HG03354 (cell line): Measurements from ENCODE around the gene NR1H3.
A peak's percentile ranks its signal among the peaks of the same experiment; 100 is the strongest.

Experiments
- ATAC-seq: cut with Tn5 transposase; IDR thresholded peaks from one replicate; pipeline ENCODE4 v1.9.1; 2021; ENCODE audit warnings: mild to moderate bottlenecking; ENCODE audit not compliant: unreplicated experiment, poor library complexity, severe bottlenecking

NR1H3 gene

DNA sequence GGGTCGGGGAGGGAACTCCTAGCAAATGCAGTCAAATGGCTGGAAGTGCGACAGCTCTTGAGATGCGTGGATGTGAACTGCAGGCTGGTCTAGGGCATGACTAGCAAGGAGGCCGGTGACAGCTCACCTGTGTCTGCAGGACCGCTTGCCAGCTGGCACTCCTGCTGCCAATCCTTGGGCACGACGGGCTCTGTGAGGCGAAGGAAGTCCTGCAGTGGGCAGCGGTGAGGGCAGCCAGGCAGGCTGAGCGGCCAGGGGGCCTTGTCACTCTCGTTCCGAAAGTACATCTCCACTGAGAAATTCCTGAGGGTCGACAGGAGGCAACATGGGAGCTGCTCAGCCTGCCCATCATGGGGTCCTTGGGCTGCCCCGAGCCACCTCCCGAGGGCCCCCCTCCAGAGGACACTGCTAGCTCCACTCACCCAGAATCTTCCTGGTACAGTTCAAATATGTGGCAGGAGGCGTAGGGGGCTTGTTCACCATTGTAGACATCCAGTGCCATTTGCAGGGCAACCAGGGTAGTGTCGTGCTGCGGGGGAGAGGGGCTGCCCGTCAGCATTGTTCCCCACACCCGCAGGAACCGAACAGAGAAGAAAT lies 15.1 kb upstream of the NR1H3 start:
- ATAC-seq: no peak

DNA sequence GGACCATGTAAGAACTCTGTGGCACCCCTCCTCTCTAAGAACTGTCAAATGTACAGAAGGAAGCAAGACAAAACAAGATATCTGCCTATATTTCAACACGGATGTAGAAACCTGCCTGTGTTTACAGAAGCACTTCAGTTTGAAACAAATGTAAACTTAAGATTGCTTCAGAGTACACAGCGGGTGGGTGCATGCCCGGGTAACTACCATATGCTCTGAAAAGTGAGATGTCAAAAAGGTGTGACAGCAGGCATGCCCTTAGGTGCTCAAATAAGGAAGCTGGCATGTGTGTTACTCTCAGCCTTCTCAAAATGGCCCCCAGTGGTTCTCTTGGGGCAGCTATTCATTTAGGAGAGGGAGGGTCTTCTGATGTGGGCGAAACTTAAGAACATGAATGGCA lies 14.3 kb upstream of the NR1H3 start:
- ATAC-seq: no peak

DNA sequence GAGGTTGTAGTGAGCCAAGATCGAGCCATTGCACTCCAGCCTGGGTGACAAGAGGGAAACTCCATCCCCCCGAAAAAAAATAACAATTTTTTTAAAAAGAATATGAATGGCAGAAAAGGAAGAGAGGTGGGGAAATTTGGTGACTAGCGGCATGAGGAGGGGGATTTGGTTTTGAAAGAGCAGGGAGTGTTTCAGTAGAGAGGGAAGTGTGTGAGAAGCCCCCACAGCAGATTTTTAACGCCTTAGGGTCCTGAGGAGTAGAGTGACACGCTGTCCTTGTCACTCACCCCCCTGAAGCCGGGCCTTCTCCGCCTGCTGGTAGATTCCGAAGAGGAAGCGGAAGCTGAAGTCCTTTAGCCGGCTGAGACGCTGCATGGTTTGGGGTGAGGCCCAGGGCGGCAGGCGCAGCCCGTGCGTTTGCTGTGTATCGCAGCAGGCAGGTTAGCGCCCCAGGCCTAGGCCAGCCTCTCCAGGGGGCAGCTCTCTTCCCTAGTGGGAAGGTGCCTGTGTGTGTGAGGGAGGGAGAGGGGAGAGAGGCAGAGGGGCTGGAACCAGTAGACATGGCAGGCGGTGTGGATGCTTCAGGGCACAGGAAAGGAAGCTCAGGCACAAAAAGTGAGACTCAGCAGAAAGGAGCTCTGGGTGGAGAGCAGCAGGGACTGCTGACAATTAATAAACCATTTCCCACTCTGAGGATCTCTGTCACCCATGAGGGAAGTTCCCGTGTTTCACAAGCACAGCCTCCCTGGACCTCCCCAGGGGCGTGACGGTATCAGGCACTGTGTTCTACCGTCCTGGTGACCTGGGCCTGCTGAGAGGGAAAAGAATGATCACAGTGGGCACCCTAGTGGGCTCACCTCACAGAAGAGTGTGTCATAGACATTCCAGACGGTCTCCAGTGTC lies 13.1 kb upstream of the NR1H3 start:
- no peak for ATAC-seq

DNA sequence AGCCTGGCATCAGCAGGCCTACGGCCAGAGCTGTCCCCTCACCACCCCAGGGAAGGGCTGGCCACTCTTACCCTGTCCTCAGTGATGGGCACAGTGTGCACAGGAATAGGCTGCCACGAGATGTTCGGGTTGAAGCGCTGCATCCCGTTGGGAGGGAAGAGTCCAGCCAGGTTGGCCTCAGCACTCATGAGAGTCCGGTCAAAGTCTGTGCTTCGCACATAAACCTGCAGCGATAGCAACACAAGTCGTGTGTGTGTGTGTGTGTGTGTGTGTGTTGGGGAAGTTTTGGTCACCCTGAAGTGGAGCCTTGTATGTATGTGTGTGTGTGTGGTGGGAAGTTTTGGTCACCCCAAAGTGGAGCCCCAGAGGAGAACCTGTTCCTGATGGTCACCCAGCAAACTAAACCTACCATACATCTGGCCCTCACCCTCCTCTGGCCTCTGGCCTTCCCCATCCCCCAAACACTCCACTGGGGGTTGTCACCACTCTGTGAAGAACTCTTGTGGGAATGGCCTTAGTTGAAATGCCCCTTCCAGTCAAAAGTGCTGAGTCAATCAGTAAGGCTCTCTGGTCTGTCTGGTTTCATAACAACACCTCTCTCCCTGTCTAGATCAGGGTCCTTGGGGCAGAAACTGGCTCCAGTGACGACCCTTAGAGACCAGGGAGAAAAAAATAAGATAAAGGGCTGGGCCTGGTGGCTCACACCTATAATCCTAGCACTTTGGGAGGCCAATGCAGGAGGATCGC lies 12.0 kb upstream of the NR1H3 start:
- no peak for ATAC-seq

DNA sequence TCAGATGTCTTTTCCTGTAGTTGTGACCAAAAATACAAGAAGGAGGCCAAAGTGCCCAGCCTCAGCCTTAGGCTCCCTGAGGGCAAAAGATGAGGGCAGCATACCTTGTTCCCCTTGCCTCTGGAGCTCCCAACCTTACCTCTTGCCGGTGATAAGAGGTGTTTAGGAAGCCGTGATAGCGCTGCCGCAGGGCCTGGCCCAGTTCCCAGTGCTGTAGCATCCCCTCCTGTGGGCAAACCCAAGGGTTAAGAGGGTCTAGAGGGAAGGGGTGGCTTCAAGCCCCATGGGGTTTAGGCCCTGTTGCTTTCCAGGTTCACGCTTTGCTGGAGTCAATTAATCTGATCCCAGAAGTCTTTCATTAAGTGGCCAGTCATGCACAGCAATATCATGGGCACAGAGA lies 10.3 kb upstream of the NR1H3 start:
- no peak for ATAC-seq

DNA sequence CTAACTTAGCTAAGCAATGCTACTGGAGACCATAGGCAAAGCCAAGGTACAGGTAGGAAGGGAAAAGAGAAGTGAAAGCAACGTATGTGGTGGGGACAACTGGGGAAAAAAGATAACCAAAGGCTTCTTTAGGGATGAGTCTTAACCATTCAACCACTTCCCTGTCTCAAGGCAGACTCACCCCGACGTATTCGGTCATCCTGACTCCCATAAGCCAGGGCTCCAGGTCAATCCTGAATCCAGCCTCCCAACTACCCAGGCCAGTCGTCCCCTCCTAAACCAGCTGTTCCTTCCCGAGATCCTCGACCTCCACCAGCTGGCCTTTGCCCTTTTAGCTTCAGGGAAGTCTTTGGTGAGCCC lies 9.5 kb upstream of the NR1H3 start:
- ATAC-seq: peak; percentile 24

DNA sequence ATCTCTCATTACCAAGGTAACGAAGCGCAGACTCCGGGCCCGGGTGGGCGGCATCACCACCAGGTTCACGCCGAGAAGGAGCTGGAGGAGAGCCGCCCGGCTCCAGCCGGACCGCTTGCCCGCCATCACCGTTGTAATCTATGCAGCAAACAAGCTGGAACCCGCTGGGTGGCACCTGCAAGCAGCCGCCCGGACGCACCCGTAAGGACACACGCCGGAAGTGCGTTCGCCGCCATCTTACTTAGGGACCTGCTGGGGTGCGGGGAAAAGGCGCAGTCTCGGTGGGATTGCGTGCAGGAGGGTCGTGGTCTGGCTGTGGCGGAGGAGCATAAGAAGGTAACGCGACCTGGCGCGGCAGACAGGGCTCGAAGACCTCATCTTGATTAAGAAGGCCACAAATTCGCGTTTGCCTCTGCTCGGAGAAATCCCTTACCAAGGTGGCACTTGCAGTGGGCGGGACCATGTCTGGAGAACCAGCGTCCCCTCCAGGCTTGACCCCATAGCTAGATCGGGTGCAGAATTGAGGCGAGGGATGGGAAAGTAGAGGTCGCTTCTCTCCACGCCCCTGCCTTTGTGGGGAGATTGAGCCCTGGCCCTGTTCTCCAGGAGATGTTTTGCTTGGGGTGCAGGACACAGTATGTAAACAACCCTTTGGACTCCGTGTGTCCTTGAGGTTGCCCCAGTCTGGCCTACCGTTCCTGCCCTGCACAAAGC lies 9.0 kb upstream of the NR1H3 start, which contains the start of gene ACP2:
TSS of gene ACP2 (minus strand) at position 151 of the 714 bp plus-strand sequence. CDS start at position 126, 25 bp downstream.
- peak; percentile 95 for ATAC-seq

DNA sequence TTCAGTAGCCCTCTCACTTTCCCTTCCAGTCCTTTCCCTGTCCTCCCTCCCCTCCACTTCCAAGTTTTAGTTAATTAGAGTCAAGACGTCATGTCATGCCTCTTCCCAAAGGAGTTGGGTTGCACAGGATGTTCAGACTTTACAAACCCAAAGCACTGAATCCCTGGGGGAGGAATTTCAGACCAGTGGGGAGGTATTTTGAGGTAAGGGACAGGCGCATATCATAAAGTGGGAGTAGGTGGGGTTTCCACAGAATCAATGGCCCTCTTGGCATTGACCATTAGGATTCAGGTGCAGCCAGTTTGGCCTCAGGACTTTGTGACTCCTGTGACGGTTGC lies 8.4 kb upstream of the NR1H3 start:
- ATAC-seq: no peak

DNA sequence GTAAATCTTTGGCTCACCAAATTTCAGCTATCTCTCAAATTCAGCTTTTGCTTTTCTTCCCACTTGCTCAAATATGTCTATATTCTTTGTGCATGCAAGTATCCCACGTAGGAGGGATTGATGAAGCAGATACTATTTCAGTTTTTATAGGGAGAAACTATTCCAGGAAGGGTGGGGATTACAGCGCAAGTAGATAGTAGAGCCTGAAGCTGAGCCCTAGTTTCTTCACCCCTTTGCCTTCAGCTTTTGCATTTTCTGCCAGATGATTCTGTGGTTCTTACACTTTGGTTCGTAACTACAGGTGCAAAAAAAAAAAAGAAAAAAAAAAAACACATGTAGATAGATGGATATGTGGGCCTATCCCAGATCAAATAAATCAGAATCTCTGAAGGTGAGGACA lies 6.0 kb upstream of the NR1H3 start:
- no peak for ATAC-seq

DNA sequence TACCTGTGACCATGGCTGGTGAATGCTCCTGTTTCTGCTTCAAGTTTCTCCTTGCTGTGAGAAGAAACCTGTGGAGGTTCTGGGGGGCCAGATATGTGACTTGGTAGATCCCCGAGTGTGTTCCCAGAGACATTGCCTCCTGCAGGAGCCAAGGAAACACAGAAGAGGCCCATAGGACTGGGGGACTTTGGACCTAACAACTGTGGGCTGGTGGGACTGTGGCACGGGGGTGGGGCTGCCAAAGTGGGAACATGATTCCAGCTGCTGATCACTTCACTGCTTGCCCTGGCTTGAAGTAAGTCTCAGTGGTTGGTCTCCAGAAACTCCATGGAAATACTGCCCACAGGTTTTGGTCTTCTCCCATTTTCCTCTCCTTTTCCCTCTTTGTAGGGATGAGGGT lies 4.1 kb upstream of the NR1H3 start:
- no peak for ATAC-seq

DNA sequence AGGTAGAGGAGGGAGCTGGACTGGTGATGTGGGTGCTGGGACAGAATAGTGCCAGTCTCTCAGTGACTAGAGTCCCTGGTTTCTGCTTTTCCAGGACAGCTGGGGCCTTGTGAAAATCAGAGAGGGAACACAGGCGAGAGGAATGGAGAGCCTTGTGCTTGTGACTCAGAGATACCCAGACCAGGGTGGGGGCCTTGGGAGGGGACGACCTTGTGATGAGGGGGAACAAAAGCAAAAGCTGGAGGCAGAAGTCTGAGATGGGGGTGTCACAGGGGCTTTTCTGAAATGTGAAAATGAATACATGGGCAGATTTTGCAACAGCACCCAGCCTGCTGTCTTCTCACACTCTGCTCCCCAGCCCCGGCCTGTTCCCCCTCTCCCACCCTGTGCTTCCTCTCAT lies 3.4 kb upstream of the NR1H3 start:
- ATAC-seq: no peak

DNA sequence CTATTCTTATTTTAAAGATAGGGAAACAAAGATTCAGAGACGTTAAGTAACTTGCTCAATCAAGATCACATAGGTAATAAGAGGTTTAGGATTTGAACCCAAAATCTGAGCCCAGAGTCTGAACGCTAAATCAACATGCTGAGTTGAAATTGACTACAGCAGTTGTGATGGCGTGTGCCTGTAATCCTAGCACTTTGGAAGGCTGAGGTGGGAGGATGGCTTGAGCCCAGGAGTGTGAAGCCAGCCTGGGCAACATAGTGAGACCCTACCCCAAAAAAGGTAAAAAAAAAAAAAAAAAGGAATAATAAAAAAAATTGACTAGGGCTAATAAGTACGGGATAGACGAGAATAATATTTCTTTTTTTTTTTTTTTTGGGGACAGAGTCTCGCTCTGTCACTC lies 1.4 kb upstream of the NR1H3 start:
- no peak for ATAC-seq

DNA sequence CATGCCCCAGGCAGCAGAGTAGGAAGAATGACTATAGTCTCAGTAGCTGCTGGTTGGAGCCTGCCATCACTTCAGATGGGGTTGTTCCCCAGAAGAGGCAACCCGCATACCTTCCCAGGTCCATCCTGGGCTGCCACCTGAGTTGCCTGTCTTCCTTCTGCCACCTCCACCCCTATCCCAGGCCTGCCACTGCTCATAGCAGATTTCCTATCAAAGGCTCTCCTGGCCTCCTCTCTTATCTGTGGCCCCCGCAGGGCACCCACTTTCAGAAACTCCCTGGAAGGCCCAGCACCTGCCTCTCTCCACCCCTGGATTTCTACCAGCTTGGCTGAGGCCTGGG lies 649 bp upstream of the NR1H3 start:
- no peak for ATAC-seq

DNA sequence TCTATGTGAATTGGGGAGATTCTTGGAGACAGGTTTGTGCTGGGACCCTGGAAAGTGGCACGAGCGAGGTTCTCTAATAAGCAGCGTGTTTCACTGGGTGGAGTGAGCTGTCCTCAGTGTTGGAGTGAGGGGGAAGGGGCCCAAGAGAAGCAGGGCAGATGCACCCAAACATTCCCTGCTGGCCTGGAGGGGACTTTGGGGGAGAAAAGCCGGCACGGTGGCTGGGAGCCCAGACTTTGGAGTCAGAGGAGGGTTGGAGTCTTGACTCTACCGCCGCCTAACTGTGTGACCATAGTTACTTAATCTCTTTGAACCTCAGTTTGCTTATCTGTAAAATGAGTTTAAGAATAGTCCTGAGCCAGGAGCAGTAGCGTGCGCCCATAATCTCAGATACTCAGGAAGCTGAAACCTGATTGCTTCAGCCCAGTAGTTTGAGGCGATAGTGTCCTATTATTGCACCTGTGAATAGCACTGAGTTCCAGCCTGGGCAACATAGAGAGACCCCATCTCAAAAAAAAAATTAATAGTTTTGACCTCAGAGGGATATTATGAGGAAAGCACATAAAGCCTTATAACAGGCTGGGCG lies 614 bp downstream of the NR1H3 start:
- ATAC-seq: no peak

DNA sequence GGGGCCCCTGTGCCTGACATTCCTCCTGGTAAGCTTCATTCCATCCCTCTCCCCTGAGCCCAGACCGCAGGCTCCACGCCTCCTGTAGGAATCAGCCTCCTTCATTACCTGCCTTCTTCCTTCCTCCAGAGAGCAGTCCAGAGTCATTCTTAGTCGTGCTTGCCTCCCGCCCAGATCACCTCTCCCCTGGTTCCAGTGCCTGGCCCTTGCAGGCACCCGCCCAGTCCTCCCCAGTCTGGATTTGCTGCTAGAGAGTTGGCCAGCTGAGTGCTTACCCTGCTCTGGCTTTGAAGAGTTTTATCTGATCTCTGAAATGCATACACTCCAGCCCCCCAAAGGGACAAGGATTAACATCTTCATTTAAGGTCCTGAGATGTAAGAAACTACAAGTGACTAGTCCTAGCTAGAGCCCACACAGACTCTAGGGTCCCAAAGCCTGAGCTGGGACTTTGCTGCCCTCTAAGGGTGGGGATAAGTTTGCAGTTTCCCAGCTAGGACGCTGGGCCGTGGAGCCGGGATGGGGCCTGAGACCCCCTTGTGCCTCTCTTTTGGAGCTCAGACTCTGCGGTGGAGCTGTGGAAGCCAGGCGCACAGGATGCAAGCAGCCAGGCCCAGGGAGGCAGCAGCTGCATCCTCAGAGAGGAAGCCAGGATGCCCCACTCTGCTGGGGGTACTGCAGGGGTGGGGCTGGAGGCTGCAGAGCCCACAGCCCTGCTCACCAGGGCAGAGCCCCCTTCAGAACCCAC lies 1.6 kb downstream of the NR1H3 start:
- ATAC-seq: no peak

DNA sequence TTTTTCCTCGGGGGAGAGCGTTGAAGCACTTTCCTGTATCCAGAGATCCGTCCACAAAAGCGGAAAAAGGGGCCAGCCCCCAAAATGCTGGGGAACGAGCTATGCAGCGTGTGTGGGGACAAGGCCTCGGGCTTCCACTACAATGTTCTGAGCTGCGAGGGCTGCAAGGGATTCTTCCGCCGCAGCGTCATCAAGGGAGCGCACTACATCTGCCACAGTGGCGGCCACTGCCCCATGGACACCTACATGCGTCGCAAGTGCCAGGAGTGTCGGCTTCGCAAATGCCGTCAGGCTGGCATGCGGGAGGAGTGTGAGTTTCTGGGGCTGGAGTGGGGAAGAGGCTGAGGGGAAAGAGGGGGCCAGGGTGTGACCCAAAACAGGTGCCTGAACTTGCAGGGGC lies 2.6 kb downstream of the NR1H3 start:
- no peak for ATAC-seq

DNA sequence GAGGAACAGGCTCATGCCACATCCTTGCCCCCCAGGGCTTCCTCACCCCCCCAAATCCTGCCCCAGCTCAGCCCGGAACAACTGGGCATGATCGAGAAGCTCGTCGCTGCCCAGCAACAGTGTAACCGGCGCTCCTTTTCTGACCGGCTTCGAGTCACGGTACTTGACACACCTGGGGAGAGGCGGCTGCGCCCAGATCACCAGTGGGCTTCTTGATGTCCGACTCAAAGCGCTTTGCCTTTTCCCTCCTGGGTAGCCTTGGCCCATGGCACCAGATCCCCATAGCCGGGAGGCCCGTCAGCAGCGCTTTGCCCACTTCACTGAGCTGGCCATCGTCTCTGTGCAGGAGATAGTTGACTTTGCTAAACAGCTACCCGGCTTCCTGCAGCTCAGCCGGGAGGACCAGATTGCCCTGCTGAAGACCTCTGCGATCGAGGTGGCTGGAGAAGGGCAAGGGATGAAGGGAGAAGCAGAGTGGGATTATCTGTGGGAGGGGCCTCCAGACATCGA lies 3.5 kb downstream of the NR1H3 start:
- ATAC-seq: no peak

DNA sequence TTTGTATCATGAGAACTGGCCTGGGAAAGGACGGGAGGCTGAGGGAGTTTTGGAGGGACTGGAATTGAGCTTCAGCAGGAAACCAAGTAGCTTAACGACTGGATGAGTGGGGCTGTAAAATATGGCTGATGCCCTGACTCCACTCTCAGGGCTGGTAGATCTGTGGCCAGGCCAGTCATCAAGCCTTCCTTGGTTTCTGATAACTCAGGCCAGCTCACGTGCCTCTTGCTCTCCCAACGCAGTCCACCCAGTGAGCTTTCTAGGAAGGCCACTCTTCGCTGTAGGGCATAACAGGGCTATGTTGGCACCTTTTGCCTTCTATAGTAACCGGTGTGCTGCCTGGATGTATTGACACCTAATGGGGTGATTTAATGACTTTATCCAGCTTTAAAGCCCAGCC lies 6.3 kb downstream of the NR1H3 start:
- ATAC-seq: no peak

DNA sequence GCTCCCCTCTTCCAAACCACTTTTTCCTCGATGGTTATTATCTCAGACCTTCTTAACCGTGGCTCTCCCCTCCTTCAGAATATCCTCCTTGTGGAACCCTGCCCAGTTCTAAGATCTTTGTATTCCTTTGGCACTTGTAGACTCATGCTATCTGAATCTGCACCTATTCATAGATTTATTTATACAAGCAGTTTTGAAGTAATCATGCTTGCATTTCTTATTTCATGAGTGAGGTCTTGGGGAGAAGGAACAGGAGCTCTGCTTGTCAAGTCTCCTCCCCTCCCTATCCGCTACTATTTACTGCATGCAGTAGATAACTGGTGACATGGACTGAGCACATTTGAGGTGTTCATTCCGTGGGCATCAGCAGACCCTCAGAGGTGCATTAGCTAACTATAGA lies 6.7 kb downstream of the NR1H3 start:
- no peak for ATAC-seq
